ENCODE results near the gene PCNX2.

DNA sequence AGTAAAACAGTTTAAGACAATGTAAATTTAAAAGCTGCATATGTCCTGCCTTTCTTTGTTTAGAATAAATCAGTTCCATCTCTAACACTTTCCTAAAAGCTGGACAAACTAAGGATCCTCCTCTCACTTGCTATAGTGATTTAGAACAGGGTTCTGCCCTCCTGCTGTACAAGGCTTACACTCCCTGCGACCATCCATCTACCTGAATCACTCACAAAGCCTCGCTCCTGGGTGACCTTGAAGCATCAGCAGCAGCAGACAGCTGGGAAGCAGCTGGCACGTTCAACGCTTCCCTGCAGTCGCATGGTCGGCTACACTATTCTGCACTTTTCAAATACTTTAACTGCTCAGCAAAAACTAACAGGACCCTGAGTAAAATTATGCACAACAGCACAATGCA, 217.1 kb downstream of the PCNX2 start:
- TF ChIP-seq YY1 (IDR thresholded peaks at IDR 0.05; ENCODE audit: insufficient read depth, insufficient read length) (no peak), ZNF274 (IDR thresholded peaks at IDR 0.05; ENCODE audit: low read depth, low read length) (no peak)
